ENCODE data around the gene CBX8.

The CBX8 gene

DNA sequence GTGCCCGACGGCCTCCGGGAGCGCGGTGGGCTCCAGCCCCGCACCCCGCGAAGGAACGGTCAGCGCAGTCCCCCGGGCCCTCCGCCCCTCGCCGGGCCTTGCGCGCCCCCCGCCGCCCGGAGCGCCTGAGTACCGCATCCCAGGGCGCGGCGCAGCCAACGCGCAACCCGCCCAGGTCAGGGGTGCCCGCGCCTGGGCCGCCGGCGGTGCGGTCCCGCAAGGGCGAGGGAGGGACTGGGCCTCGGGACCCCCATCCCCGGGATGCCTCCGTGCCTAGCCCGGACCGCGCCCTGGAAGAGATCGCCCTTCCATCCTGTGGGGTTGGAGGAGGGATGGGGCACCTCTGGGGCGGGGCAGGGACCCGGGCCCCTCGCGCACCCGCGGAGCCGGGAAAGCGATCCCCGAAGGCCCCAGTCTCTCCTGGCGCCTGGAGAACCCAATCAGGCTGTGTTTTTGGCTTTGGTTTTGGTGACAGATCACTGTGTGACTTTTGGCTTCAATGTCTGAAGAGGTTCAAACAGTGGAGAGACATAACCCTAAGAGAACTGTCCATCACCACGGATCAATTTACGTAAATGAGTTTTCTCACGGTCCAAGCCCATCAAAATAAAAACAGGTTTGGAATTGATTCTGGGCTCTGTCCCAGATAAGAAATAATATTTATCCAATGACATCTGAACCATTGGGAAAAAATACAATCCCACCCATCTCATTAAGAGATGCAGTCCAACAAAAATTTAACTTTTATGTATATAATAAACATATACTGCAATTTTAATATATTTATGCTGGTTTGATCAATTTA, 48.4 kb downstream of the CBX8 start:
- no peak for DNase-seq

DNA sequence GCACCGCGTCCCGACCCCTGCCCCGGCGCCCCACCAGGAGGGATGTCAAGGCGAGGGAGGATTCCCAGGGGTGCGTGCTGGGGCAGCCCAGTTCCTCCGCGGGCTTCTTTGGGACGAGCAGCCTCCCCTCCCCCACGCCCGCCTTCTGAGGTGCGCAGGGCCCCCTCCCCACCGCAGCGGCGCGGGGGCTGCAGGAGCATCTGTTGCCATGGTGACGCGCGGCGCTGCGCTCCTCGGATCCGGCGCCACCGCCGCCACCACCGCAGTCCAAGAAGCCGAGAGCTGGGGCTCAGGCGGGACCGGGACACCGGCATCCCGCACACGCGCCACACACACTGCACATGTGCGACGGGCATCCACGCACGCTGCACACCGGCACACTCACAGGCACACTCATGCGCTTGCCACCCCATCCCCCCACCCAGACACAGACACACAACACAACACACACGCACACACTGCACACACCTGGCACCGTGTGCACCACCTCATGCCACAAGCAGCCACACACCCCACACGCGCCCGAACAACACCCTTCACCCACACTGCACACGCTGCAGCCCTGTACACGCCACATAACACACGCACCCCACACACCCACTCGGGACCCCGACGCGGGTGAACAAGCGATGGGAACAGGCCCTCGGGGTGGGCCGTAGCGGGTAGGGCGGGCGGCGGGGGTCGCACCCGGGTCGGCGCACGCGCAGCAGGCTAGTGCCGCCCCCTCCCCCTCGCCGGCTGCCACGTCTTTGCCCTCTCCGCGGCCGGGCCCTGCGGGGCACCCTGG, 49.2 kb downstream of the CBX8 start:
- DNase-seq = no peak

GRCh38 chr17:79746889-79747507, 49.9 kb downstream of the CBX8 start:
- DNase-seq = no peak

- no peak for DNase-seq
Measured at GRCh38 chr17:79745641-79746105, 51.2 kb downstream of the CBX8 start.

GRCh38 chr17:79743614-79744013, 53.3 kb downstream of the CBX8 start:
- no peak for DNase-seq

GRCh38 chr17:79742951-79743476, 53.9 kb downstream of the CBX8 start:
- no peak for DNase-seq

DNA sequence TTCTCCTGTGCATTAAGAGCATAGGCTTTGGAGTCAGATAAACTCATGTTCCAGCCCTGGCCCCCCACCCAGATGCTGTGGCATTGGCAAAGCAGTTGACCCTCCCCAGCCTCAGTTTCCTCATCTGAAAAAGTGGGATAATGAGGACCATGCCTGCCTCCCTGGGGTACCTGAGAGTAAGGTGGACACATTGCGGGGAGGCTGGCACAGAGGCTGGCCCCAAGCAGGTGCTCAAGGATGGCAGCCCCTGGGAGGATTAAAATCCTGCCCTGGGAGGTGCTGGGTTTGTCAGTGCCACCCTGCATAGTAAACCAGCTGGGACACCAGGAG, 54.3 kb downstream of the CBX8 start:
- no peak for DNase-seq

All from inflammatory macrophage treated with lipopolysaccharide for 1 hour (primary cell).